Astrocyte (in vitro differentiated cells and primary cell): ENCODE data around the gene LBHD1. TPM values are rescaled to one million over a fixed set of nuclear protein-coding genes. Genes with fewer than 3 reads are reported as not detected.

ENCODE experiments used
- DNase-seq: peaks from one replicate; pipeline ENCODE4 v3.0.0-alpha.2; 2010; ENCODE audit warnings: low read depth
- FAIRE-seq: peaks from 2 replicates; lab custom pipeline; 2011; peaks lifted over from hg19 to GRCh38; lab: Jason Lieb, UNC
- H2AFZ ChIP-seq: 2 replicates; pipeline ENCODE4 v1.6.0; 2012; ENCODE audit warnings: low read depth, low read length, inconsistent platforms
- H3K27ac ChIP-seq: 2 replicates; pipeline ENCODE4 v1.5.1; 2011; ENCODE audit warnings: low read depth, low read length, inconsistent platforms
- H3K27me3 ChIP-seq: 2 replicates; pipeline ENCODE4 v1.6.0; 2011; ENCODE audit warnings: low read length, inconsistent platforms; ENCODE audit not compliant: insufficient read depth
- H3K36me3 ChIP-seq: 2 replicates; pipeline ENCODE4 v1.5.1; 2011; ENCODE audit warnings: low read length, inconsistent platforms; ENCODE audit not compliant: insufficient read depth
- H3K4me1 ChIP-seq: 2 replicates; pipeline ENCODE4 v1.5.1; 2011; ENCODE audit warnings: low read length, inconsistent platforms; ENCODE audit not compliant: insufficient read depth
- H3K4me2 ChIP-seq: 2 replicates; pipeline ENCODE4 v1.6.0; 2012; ENCODE audit warnings: low read length, inconsistent platforms
- H3K4me3 ChIP-seq: 2 replicates; pipeline ENCODE4 v1.5.1; 2011; ENCODE audit warnings: low read depth, mild to moderate bottlenecking, low read length, inconsistent platforms; ENCODE audit not compliant: insufficient read depth
- H3K79me2 ChIP-seq: 2 replicates; pipeline ENCODE4 v1.6.0; 2012; ENCODE audit warnings: mild to moderate bottlenecking, low read length, inconsistent platforms; ENCODE audit not compliant: insufficient read depth
- H3K9ac ChIP-seq: 2 replicates; pipeline ENCODE4 v1.6.0; 2012; ENCODE audit warnings: mild to moderate bottlenecking, low read length, inconsistent platforms
- H3K9me3 ChIP-seq: 2 replicates; pipeline ENCODE4 v1.5.1; 2012; ENCODE audit warnings: low read depth, mild to moderate bottlenecking, low read length, inconsistent platforms; ENCODE audit not compliant: insufficient read depth
- H4K20me1 ChIP-seq: 2 replicates; pipeline ENCODE4 v1.6.0; 2012; ENCODE audit warnings: low read length, inconsistent platforms; ENCODE audit not compliant: insufficient read depth
- H3K27ac Mint-ChIP-seq: one replicate; pipeline ENCODE4 v1.8.0; 2021; ENCODE audit warnings: mild to moderate bottlenecking, mixed read lengths; ENCODE audit not compliant: unreplicated experiment
- H3K27me3 Mint-ChIP-seq: one replicate; pipeline ENCODE4 v1.8.0; 2021; ENCODE audit warnings: low read depth, mixed read lengths; ENCODE audit not compliant: unreplicated experiment
- H3K36me3 Mint-ChIP-seq: one replicate; pipeline ENCODE4 v1.8.0; 2021; ENCODE audit warnings: low read depth, mixed read lengths; ENCODE audit not compliant: unreplicated experiment
- H3K4me1 Mint-ChIP-seq: one replicate; pipeline ENCODE4 v1.8.0; 2021; ENCODE audit warnings: low read depth, mixed read lengths; ENCODE audit not compliant: unreplicated experiment
- H3K4me3 Mint-ChIP-seq: one replicate; pipeline ENCODE4 v1.8.0; 2021; ENCODE audit warnings: mild to moderate bottlenecking, moderate library complexity, mixed read lengths; ENCODE audit not compliant: unreplicated experiment
- H3K9me3 Mint-ChIP-seq: one replicate; pipeline ENCODE4 v1.8.0; 2021; ENCODE audit warnings: mild to moderate bottlenecking, mixed read lengths; ENCODE audit not compliant: unreplicated experiment
- CTCF ChIP-seq: IDR thresholded peaks from 2 replicates; pipeline ENCODE4 v1.5.1; 2011; ENCODE audit warnings: low read depth, mild to moderate bottlenecking, inconsistent platforms, low read length, moderate library complexity; ENCODE audit not compliant: insufficient read depth
- EZH2 ChIP-seq: IDR thresholded peaks from 2 replicates; pipeline ENCODE4 v1.6.1; 2012; ENCODE audit warnings: mild to moderate bottlenecking, low read length, inconsistent platforms; ENCODE audit not compliant: insufficient read depth
- total RNA-seq: library from RNA; stranded (reverse); gene quantifications from 2 replicates; pipeline ENCODE4 v1.2.1, GENCODE V29; 2021

The LBHD1 gene
- total RNA-seq, 1 donor from 2014 or later, result 8.0 TPM

- peaks cover 28% of the 10 kb centered on the region for H3K4me1 Mint-ChIP-seq
- Histone ChIP-seq H3K79me2 (peaks cover 9% of the 10 kb centered on the region), H2AFZ (peak within 1 kb of the TSS; percentile 38), H3K27ac (peak within 1 kb of the TSS; percentile 48), H3K4me3 (peak within 1 kb of the TSS; percentile 59), H4K20me1 (no peaks in the 10 kb centered on the region), H3K9me3 (no peaks in the 10 kb centered on the region), H3K27me3 (no peaks in the 10 kb centered on the region), H3K4me2 (peak within 1 kb of the TSS; percentile 100), H3K9ac (peak within 1 kb of the TSS; percentile 65), H3K36me3 (peaks cover 21% of the 10 kb centered on the region), H3K4me1 (peaks cover 34% of the 10 kb centered on the region)
- peak within 1 kb of the TSS; percentile 93 for H3K27ac Mint-ChIP-seq
- H3K4me3 Mint-ChIP-seq, result peak within 1 kb of the TSS; percentile 85
- no peak for TF ChIP-seq CTCF
- no peak for TF ChIP-seq EZH2
- no peak for FAIRE-seq
- no peaks in the 10 kb centered on the region for H3K9me3 Mint-ChIP-seq
- no peak for DNase-seq
- peaks cover 12% of the 10 kb centered on the region for H3K36me3 Mint-ChIP-seq
- H3K27me3 Mint-ChIP-seq, result no peaks in the 10 kb centered on the region
Observed at GRCh38 chr11:62707277-62707861, 35.3 kb upstream of the LBHD1 start, which contains the start of the genes BSCL2 and GNG3. TSS of gene BSCL2 (minus strand) at chr11:62707424. CDS start at chr11:62707195, 229 bp downstream. TSS of gene GNG3 (plus strand) at chr11:62707676. CDS start at chr11:62708296, 620 bp downstream.

- TF ChIP-seq EZH2 (no peak), CTCF (no peak)
- Histone ChIP-seq H3K36me3 (peaks cover 17% of the 10 kb centered on the region), H3K27me3 (no peaks in the 10 kb centered on the region), H3K27ac (peak overlapping the region; percentile 48), H3K4me2 (peak overlapping the region; percentile 94), H4K20me1 (no peaks in the 10 kb centered on the region), H3K4me3 (peak overlapping the region; percentile 59), H2AFZ (no peak overlapping the region), H3K4me1 (peaks cover 34% of the 10 kb centered on the region), H3K79me2 (peaks cover 5% of the 10 kb centered on the region), H3K9me3 (no peaks in the 10 kb centered on the region), H3K9ac (peak overlapping the region; percentile 65)
- DNase-seq (no peak), FAIRE-seq (no peak)
- Mint-ChIP-seq H3K9me3 (no peaks in the 10 kb centered on the region), H3K27ac (peak overlapping the region; percentile 93), H3K4me1 (peaks cover 28% of the 10 kb centered on the region), H3K27me3 (no peaks in the 10 kb centered on the region), H3K36me3 (peaks cover 15% of the 10 kb centered on the region), H3K4me3 (peak overlapping the region; percentile 85)
Observed at GRCh38 chr11:62706850-62707247, 34.8 kb upstream of the LBHD1 start.
